GM18873 (cell line): ENCODE measurements around the gene ANTXR1.

Source experiments
- ATAC-seq: cut with Tn5 transposase; IDR thresholded peaks from one replicate; pipeline ENCODE4 v1.9.1; 2021; ENCODE audit warnings: mild to moderate bottlenecking, moderate library complexity, moderate number of reproducible peaks; ENCODE audit not compliant: unreplicated experiment, low FRiP score

ANTXR1 gene

DNA sequence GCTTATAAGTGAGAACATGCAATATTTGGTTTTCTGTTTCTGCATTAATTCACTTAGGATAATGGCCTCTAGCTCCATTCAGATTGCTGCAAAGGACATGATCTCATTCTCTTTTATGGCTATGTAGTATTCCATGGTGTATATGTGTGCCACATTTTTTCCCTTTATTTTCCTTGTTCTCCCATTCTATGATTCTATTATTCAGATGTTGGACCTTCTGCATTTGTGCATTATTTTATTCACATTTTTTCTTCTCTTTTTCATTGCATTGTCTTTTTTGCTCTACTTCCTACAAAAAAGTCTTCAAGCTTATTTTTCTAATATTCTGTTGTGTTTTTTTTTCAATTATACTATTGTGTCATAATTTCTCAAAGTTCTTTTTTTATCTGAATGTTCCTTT is 11.1 kb upstream of the ANTXR1 start:
- ATAC-seq: no peak

DNA sequence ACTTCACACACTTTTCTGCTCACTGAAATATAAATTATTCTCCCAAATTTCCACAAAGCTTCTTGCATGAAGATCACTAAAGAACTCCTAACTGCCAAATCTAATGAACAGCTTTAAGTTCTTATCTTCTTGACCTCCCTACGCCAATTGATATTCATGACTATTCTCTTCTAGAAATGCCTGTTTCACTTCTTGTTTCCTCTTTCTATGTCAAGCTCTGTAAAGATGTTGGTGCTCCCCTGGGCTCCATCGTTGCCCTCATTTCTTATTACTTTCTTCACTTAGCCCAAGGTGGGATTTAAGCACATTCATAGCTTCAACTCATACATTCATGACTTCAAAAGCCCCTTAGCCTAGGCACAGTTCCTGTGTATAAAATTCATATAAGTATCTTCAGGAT is 9.2 kb upstream of the ANTXR1 start:
- no peak for ATAC-seq

DNA sequence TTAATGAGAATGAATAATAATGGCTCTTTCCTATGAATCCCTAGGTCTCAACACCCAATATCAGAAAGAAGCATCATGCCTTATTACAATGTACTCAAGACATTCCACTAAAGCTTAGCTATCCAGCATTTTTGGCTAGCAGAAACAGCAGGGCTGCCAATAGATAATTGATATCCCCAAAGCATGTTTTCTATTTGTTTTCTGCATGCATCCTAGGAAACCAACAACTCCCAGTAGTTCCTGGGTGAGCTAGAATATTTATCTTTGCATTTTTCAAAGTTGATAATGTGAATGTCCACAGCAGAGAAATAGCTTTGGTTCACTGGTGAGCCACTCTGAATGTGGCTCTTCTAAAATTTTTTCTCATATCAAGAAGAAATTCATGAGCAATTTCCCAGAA is 5.8 kb upstream of the ANTXR1 start:
- ATAC-seq: no peak

DNA sequence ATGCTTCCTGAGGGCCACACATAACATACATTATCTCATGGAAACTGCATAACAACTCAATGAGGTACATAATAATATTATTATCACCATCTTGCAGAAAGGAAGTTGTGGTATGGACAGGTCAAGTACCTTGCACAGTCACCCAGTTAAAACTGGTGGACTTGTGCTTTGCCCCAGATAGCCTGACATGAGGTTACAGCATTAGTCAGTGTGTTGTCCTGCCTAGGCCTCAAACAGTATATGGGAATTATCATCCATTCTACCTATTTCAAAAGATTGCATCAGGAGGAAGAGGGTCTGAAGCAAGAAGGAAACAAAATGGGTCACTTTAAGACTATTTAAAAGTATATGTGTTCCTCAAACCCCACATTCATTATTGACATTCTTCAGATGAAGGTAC is 5.4 kb upstream of the ANTXR1 start:
- no peak for ATAC-seq

- no peak for ATAC-seq
Observed at GRCh38 chr2:69010437-69011194, 2.4 kb upstream of the ANTXR1 start.

- no peak for ATAC-seq
Observed at GRCh38 chr2:69011611-69012157, 1.3 kb upstream of the ANTXR1 start.

DNA sequence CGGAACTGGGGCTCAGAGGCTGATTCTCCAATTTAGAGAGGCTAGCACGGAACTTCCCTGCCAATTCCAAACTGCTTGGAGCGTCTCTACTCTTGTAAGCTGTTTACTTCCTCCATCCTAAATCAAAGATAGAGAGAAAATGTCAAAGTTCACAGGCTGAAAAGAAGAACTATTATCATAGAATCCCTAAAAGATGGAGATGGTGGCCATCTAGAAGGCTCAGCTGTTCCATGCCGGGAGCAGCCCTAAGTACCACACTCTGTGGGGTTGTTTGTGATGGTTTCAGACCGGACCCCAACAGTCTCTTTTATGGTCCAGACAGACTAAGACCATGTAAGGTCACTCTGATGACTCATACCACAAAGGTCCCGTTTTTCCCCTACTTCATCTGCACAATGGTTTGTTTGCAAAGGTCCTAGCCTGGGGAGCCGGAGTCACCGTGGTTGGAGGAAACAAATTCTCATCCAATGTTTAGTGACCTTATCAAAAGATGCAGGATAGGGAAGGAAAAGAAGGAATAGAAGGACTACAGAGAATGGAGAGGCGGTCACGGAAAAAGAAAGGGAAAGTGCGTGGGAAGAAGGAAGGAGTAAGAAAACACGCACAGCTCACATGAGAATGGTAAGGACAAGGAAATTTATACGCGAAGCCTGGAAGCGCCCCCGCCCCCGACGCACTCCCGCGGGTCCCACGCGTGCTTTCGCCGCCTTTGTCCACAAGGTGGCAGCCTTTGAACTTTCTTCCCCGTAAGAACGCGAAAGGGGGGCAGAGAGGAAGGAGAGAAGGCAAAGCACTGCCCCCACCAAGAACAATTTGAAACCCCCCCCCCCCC is 453 bp upstream of the ANTXR1 start:
- no peak for ATAC-seq

GRCh38 chr2:69013840-69014821 is 1.2 kb downstream of the ANTXR1 start:
- no peak for ATAC-seq

GRCh38 chr2:69017080-69017479 is 4.1 kb downstream of the ANTXR1 start:
- ATAC-seq: no peak

- ATAC-seq: no peak
Observed at GRCh38 chr2:69017835-69018234, 4.9 kb downstream of the ANTXR1 start.

GRCh38 chr2:69018678-69019095 is 5.7 kb downstream of the ANTXR1 start:
- no peak for ATAC-seq

GRCh38 chr2:69020496-69021426 is 7.8 kb downstream of the ANTXR1 start:
- ATAC-seq: no peak

DNA sequence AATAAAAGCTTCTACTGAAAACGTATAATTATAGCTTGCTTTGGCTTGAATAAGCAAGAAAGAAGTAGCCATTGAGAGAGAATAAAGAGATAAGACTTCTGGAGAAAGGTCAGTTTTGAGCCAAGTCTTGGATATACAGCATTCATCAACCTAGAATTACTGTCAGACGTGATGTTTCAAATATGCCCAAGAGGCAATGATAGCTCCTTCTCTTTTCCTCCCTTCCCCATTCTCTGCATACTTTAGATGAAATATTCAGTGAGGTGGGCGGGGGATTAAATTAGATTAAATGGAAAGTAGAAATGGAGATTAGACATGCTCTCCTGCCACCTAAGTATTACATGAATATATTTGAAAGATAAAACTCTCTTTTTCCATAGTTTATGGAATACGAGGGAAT is 8.7 kb downstream of the ANTXR1 start:
- ATAC-seq: no peak

DNA sequence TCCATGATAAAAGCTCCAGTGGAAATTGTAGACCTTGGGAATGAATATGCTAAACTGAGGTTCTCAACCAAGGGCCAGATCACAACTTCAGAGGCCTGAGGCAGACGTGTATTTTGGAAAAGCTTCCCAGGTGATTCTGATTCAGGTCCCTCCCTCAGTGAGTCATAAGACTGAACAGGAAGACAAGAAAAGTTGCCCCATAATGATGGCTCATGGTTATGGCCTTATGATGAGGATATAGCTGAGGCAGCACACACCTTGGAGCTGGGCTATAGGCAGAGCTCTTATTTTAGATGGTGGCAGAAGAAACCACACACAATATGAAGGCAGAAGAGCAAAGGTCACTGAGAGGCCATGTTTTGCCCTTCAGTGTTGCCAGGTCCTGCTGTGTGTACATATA is 9.6 kb downstream of the ANTXR1 start:
- no peak for ATAC-seq

DNA sequence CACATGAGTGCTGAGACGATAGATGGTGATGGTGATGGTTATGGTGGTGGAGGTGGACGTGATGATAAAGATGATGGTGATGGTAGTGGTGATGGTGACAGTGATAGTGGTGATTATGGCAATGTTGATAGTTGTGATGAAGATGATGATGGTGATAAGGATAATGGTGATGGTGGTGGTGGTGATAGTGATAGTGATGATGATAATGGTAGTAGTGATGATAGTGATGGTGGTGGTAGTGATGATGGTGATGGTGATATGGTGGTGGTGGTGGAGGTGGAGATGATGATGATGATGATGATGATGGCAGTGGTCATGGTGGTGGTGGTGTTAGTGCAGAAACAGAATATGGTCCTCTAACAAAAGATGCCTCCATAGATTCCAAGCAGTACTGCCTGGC is 10.3 kb downstream of the ANTXR1 start:
- no peak for ATAC-seq

DNA sequence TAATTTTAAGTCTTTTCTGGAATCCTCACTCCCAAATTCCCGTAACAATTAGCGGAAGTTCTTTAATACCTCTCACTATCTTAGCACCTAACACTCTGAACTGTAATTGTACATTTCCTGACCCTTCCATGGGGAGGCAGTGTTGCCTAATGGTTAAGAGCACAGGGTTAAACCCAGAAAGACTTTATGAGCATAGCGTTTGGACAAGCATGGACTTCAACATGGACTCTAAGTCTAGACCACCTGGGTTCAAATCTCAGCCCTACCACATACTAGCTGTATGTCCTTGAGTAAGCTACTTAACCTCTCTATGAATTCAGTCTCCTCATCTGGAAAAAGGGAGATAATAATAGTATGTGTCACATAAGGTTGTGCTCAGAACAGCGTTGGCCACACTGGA is 13.0 kb downstream of the ANTXR1 start:
- ATAC-seq: no peak

DNA sequence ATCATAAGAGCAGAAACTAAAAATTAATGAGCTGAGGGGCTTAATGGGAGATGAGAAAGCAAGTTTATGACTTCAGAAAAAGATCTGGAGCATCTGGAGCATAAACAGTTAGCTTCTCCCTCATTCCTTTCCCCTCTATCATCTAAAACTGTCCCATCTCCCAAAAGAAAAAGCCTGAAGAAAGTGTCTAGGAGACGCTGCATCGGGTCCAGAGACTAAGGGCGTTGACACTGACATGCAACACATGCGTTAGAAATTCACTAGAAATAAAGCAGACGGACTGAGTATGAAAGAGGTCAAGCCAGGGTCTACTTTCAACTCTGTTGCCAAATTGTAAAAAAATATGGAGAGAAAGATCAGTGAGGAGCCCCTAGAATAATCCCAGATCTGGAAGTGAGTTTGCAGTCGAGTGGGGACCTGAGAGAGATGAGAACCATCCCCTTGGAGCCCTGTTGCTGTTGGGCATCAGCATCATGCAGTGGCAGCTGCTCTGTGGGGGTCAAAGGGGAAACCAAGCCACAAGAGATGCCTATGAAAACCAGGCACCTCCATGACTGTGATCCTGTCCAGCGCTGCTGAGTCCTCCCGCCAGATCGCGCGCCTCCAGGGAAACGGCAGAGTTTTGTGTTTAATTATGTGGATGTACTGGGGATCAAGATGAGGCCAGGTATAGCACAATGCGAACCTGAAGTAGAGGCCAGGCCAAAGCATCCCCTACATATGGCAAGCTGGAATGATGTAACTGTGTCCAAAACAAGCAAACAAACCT is 13.9 kb downstream of the ANTXR1 start:
- ATAC-seq: no peak

DNA sequence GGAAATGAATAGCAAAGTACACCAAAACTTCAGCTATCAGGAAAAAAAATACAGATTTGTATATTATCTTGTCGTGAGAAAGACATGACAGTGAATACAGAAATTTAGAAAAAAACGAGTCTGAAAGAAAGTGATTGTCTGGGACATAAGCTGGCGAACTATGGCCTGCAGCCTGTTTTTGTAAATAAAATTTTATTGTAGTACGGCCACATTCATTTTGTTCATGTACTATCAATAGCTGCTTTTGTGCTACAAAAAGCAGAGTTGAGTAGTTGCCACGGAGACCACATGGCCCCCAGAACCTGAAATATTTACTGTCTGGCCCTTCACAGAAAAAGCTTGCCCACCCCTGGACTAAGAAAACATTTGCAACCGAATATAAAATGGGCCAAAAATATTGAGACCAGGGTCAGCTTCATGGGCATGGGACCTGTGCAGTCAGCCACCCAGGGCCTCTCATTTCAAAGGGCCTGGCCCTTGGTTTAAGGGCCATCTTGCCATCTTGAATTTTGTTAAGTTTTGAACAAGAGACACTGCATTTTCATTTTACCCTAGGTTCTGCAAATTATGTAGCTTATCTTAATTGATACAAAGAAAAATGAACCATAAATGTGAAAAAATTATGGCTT is 17.9 kb downstream of the ANTXR1 start:
- no peak for ATAC-seq
